GM18526 (cell line): ENCODE measurements around the gene AZU1.

Source experiments
- POLR2A ChIP-seq: IDR thresholded peaks from 3 replicates; pipeline ENCODE4 v1.6.1; 2011; ENCODE audit not compliant: insufficient read length; ENCODE audit errors: extremely low read depth

Gene AZU1

DNA sequence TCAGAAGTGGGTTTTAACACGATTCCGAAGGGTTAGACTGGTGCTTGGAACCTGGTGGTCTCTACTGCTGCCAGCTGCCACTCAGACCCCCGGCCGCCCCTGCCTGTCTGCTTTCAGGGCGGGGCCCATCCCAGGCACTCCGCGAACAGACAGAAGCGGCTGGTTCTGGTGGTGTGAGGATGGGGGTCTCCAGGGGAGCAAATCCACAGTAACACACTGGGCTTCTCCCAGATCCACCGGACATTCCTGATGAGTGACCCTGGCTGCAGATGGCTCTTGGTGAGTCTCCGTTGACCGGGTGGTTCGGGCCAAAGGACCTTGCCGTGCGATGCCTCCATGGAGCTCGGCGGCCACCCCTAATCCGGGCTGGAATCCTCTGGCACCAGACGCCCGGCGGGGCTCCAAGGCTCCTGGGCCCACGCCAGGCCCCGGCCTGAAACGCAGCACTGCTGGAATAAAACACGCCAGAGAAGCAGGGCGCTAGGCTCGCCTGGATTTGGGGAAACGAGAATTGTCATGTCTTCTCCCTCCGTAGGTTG is 32.5 kb upstream of the AZU1 start:
- TF ChIP-seq POLR2A: no peak

DNA sequence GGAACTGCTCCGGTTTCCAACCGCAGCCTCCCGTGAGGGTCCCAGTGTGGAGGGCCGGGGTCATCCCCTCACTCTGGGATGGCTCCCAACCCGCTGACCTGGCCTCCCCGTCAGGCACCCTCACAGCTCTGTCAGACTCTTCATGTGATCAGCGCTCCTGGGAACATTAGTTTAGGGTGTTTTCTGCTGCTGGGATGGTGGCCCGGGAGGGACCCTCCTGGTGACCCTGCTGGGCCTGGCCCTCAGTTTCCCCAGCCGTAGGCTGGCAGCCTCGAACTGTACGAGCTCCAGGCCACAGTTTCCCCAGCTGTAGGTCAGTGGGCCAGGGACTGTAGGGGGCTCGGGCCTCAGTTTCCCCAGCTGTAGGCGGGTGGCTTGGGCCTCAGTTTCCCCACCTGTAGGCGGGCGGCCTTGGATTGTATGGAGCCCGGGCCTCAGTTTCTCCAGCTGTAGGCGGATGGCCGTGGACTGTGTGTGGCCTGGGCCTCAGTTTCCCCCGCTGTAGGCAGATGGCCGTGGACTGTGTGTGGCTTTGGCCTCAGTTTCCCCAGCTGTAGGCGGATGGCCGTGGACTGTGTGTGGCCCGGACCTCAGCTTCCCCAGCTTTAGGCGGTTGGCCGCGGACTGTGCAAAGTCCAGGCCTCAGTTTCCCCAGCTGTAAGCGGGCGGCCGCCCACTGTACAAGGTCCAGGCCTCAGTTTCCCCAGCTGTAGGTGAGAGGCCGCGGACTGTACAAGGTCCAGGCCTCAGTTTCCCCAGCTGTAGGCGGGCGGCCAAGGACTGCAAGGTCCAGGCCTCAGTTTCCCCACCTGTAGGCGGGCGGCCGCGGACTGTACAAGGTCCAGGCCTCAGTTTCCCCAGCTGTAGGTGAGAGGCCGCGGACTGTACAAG is 31.7 kb upstream of the AZU1 start:
- TF ChIP-seq POLR2A: no peak

DNA sequence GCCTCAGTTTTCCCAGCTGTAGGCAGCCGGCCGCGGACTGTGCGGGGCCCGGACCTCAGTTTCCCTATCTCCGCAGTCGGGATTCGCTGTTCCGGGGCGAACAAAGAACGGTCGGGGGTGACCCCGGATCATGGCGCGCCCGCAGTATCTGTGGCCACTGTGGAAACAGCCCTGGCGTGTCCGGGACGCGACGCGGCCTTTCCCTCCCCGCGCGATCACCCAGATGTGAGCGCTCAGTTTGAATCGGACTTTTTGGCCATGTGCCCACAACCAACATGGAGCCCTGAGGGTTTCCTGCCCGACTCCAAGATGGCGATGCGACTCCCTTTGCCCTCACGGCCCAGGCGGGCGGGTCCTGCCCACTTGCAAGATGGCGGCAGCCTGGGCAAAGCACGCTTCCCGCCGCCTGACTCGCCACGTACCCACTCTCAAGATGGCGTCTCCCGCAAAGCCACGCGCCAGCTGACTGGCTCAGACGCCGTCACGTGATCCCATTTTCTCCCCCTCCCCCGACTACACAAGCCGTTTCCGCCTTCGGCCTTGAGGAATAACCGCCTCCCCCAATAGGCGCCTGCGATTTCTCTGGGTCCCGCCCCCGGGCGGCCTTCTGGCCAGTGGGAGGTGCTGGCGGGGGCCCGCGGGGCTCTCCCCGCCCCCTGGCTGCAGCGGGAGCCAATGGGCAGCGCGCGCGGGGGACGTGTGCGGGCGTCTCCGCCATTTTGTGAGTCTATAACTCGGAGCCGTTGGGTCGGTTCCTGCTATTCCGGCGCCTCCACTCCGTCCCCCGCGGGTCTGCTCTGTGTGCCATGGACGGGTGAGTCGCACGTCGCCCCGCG is 30.7 kb upstream of the AZU1 start, which contains the start of gene PTBP1:
Gene PTBP1 (plus strand): TSS at position 761 of the 836 bp plus-strand sequence. CDS start 46 bp downstream, at position 807.
- peak; percentile 96 for TF ChIP-seq POLR2A

DNA sequence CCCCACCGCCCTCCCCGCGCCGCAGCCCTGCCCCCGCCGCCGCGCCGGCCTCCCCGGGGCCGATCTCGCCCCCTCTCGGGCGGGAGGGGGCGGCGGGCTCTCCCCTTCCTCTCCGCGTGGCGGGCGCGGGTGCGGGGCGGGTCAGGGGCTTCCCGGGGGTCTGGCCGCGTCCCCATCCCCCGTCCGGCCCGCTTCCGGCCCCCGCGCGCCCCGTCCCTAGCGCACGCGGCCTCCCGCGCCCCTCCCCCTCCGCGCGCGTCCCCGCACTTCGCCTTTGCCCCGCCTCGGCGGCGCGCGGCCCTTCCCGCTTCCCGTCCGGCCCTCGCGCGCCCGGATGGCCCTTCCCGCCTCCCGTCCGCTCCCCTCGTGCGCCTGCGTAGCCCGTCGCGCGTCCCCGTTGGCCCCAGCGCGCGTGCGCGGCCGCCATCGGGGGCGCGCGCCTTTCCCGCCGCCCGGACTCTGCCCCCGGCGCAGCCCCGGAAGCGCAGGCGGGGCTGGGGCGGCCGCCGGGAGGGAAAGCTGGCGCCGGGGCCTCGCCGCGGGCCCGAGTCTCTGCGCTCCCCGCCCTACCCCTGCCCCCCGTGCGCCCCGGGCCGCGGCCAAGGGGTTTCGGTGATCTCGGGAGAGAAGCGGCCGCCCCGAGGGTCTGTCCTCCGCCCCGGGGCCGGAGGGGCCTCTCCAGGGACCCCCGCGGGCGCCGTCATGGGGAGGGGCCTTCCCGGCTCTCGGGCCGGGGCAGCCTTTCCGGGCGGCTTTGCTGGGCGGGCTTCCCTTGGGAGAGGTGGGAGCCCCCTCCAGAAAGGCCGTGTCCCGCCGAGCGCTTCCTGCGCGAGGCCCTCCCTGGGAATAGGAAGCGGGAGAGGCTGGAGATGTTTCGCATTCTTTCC is 29.9 kb upstream of the AZU1 start:
- TF ChIP-seq POLR2A: no peak

DNA sequence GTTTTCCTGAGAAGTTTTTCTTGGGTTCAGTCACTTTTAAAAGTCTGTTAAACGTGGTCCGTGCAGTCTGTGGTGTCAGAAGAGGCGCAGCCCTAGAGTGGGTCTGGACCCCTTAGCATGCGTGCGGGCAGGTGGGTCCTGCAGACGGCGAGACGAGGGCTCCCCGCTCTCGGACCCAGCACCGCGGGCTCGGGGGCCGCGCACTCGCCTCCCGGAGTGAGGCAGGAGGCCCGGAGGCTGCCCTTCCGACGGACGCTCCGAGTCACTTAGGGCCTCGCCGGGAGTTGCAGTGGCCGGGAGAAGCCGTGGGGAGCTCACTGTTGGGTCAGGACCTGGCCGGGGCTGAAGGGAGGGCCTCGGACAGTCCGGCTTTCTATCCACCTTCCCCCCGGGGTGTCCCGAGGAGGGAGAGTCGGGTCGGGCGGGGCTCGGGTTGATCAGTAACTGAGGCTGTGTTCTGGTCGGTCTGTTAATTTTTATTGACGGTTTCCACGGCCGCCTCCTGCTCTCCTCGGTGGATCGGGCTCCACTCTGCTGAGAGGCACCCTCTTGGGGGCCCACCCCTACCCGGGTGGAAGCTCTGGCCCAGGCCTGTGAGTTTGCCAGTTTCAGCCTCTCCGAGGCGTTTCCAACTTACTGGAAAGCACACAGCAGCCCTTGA is 29.1 kb upstream of the AZU1 start:
- peak; percentile 20 for TF ChIP-seq POLR2A

DNA sequence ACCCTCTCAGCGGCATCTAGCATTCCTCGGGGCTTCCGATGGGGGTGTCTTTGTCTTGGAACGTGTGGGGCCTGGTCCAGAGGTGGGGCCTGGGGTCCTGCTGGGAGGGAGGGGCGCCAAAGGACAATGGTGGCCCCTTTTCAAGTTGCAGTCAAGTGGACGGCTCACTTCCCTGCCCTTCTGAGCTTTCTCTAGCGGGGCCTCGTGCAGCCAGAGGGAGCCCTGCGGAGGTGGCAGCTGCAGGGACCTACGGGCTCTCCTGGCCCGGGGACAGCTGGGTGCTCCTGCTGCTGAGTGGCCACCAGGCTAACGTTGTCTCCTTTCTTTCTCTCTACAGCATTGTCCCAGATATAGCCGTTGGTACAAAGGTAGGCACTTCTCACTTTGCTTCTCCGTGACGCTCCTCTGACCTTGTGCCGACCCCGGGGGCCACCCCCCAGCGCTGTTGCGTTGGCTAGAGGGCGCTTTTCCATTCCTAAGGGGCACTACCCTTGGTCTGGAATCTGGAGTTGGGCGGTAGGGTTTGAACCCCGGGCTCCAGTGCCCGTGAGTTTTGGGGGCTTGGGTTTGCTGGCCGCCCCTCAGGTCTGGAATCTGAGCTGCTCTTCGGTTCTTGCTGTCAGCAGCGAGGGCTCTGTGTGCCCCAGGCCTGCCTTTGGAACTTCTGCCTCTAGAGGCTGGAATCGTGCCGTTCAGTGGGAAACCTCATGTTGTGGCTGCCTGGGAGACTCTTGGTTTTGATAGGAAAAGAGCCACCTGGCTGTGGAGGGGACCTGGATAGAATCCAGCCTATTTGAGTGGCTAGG is 28.4 kb upstream of the AZU1 start:
- no peak for TF ChIP-seq POLR2A

DNA sequence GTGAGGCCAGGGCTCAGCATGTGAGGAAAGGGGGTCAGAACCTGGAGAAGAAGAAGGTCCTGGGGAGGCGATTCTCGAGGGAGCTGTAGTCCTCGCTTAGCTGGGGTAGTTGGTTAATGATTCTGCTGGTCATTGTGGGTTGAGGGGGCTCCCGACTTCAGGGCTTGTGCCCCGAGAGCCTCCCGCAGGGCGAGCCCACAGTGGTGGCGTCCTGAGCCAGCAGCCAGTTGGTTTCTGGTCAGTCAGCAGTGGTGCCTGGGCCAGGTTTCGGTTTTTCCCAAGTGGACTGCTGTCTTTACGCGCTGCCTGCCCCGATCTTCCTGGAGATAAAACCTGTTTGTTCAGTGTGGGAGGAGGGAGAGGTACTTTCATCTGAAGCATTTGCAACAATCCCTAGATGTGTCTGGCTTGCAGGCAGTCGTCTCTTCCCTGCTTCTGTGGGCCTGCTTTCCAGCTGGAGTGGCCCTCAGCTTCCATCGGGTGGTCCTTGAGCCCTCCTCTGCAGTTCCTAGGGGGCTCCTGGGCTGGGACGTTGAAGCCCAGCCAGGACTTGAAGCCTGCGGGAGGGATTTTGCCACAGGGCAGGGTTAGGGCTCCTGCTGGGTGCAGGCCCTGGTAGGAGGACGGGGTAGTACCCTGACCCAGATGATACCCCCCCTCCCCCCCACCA is 27.1 kb upstream of the AZU1 start:
- TF ChIP-seq POLR2A: no peak

DNA sequence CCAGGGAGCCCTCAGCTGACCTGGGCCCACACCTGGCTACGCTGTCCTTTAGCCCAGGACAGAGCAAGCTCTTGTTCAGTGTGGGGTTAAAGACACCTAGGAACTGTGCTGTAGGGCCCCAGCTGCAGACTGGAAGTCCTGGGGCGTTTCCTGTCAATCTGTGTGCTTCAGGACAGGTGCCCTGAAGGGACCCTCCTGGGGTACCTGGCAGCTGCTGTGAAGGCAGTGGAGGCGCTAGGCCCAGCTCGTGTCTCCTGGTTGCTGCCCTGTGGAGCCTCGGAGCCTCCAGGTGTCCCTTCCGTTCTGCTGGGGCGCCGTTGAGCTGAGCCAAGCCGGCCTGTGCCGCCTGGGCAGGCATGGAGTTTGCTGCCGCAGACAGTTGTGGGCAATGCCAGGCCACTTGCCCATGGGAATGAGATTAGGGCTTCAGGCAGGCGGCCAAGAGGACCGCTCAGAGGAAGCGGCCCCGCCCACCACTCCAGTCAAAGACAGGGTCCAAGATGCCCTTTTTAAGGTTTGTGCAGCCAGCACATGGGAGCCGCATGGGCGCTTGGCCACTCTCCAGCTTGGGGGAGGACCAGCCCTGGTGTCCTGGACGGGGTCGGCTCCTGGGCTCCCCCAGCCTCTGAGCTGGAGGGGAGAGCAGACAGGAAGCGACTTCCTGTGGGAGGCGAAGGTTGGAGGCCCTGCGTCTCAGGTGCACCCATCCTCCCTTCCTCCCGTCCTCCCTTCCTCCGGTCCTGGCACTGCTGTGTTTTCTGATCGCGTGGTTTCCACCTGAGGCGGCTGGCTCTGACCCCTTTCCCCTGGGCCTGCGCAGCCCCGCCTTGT is 26.4 kb upstream of the AZU1 start:
- TF ChIP-seq POLR2A: no peak

DNA sequence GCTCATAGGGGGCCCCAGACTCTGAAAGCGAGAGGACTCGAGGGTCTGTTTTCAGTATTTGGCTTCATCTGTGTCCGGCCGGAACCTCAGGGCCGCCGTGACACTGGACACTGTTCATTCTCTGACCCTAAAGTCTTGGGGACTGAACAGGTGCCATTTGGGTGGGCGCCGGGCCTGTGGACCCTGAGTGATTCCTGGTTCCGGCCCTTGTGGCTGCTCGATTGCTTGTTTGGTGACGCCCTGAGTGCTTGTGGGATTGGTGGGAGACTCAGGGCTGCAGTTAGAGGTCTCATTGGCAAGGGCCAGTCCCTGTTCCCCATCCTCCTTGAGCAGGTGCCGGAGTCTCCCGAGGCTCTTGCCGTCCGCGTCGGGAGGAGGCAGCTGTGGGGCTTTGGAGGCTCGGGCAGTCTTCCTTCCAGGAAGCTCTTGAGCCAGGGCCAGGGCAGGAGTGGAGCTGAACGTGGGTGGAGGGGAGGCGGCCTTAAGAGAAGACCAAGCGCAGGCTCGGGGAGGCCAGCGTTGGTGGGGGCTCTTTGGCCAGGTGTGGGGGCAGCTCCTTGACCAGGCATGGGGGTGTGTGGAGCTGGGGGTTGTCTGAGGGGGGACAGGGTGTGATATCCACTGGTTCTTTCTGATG is 25.7 kb upstream of the AZU1 start:
- TF ChIP-seq POLR2A: no peak

DNA sequence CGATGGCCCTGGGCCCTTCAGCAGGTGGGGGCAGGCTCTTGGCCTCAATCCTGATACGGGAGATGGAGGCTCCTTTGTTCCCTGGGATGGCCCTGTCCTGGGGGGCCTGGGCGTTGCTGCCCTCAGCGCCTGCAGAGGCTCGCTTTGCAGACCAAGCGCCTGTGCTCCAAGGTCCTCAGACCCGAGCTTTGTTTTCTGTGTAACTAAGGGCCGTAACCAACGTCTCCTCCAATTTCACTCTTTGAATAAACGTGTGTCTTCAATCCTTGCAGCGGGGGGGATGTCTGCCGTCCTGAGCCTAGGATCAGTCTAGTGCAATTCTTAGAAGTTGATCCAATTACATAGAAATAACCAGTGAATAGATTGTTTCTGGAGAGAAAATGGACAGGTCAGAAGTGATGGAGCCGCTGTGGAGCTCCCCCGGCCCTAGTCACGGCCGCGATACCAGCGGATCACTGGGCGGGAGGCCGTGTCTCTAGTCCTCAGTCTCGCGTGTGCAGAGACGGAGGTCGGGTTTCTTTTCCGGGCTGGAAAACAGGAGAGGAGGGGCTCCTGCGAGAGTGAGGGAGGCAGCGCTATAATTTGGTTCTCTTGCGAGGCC is 25.0 kb upstream of the AZU1 start:
- TF ChIP-seq POLR2A: no peak

DNA sequence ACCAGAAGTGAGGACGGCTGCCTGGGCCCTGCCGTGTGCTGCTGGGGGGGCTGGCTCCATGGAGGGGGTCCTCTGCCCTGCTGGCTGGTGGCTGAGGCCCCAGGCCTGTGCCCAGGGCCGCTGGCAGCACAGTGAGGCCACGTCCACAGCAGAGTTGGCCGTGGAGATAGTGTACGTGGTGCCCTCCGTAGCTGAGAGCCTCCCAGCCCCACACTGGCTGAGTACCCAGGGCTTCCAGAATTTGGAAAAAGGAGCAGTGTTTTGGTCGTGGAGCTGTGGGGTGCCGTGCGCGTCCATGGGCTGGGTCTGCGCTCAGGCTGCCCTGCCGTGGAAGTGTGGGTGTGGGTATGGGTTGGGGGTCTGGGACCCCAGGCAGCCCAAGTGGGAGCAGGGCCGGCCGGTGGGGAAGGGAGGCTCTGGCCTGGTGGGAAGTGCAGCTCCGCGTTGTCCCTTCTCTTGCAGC is 24.5 kb upstream of the AZU1 start:
- no peak for TF ChIP-seq POLR2A
